Type B pancreatic cell (in vitro differentiated cells): ENCODE results near the gene SST. TPM values are rescaled to one million over a fixed set of nuclear protein-coding genes. Genes with fewer than 3 reads are reported as not detected.

Experiments
- DNase-seq: peaks from one replicate; pipeline ENCODE4 v3.0.0; 2021; ENCODE audit warnings: mixed read lengths; ENCODE audit not compliant: unreplicated experiment; ENCODE audit errors: extremely low spot score
- H3K27ac Mint-ChIP-seq: 2 replicates; pipeline ENCODE4 v1.8.0; 2021; ENCODE audit warnings: mild to moderate bottlenecking, mixed read lengths
- H3K27me3 Mint-ChIP-seq: 2 replicates; pipeline ENCODE4 v1.8.0; 2021; ENCODE audit warnings: mixed read lengths
- H3K36me3 Mint-ChIP-seq: 2 replicates; pipeline ENCODE4 v1.8.0; 2021; ENCODE audit warnings: mixed read lengths
- H3K4me1 Mint-ChIP-seq: one replicate; pipeline ENCODE4 v1.8.0; 2021; ENCODE audit warnings: mixed read lengths; ENCODE audit not compliant: unreplicated experiment
- H3K4me3 Mint-ChIP-seq: 2 replicates; pipeline ENCODE4 v1.8.0; 2021; ENCODE audit warnings: mild to moderate bottlenecking, mixed read lengths
- H3K9me3 Mint-ChIP-seq: 2 replicates; pipeline ENCODE4 v1.8.0; 2021; ENCODE audit warnings: mixed read lengths
- total RNA-seq: library from RNA; stranded (reverse); gene quantifications from 2 replicates; pipeline ENCODE4 v1.2.1, GENCODE V29; 2021; ENCODE audit warnings: low replicate concordance
- TF ChIP-seq, protein P1 (sequence below): fragments of 200-600 bp; sonication (generic); conservative IDR thresholded peaks from 2 replicates; pipeline ENCODE4 v1.5.0; 2021; ENCODE audit warnings: antibody characterized with exemption, mild to moderate bottlenecking

SST gene
- total RNA-seq, 1 donor from 2014 or later: 667 TPM

- H3K9me3 Mint-ChIP-seq: no peaks in the 10 kb centered on the region
- no peaks in the 10 kb centered on the region for H3K4me1 Mint-ChIP-seq
- H3K27ac Mint-ChIP-seq: no peak overlapping the region
- DNase-seq: no peak
- no peak overlapping the region for H3K4me3 Mint-ChIP-seq
- TF ChIP-seq, protein P1, sequence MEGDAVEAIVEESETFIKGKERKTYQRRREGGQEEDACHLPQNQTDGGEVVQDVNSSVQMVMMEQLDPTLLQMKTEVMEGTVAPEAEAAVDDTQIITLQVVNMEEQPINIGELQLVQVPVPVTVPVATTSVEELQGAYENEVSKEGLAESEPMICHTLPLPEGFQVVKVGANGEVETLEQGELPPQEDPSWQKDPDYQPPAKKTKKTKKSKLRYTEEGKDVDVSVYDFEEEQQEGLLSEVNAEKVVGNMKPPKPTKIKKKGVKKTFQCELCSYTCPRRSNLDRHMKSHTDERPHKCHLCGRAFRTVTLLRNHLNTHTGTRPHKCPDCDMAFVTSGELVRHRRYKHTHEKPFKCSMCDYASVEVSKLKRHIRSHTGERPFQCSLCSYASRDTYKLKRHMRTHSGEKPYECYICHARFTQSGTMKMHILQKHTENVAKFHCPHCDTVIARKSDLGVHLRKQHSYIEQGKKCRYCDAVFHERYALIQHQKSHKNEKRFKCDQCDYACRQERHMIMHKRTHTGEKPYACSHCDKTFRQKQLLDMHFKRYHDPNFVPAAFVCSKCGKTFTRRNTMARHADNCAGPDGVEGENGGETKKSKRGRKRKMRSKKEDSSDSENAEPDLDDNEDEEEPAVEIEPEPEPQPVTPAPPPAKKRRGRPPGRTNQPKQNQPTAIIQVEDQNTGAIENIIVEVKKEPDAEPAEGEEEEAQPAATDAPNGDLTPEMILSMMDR: no peak
- peaks cover 14% of the 10 kb centered on the region for H3K27me3 Mint-ChIP-seq
- no peaks in the 10 kb centered on the region for H3K36me3 Mint-ChIP-seq
Observed at GRCh38 chr3:187700249-187700648, 30.1 kb upstream of the SST start.

DNA sequence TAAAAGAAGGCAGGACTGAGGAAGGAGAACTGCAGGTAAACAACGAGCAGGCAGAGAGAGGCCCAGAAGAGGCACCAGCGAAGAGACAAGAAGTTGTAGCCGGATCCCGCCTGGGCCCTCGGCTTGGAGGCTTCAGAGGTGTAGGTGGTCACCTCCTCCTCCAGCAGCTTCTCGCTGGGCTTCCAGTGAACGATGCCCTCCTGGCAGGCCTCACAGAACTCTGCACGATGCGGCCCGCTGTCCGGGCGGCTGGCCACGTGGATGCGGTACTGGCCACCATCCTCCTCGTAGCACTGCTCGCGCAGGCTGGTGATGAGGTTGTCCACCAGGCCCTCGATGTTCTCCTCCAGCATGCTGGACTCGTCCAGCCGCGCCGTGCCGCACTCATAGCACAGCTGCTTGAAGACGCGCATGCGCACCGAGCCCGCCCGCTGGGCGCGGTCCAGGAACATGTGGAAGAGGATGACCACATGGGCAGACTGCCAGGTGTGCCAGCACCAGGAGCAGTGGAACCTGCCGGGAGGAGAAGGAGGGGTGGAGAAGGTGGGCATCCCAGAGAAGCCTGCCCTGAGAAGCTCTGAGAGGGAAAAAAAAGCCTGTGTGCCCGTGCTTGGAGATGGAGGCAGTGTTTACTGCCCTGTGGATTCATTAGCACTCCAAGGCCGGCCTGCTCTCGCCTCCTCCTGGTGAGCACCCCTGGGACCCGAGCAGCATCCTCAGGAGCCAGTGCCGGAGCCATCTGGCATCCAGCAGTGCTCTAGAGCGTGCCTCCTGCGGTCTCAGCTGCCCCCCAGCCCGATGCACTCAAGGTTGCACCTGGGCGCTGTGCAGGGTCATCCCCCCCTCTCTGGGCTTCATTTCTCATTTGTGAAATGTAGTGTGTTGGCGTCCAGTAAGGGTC lies 28.6 kb upstream of the SST start:
- Mint-ChIP-seq H3K27ac (no peak overlapping the region), H3K4me1 (no peaks in the 10 kb centered on the region), H3K4me3 (no peak overlapping the region)

DNA sequence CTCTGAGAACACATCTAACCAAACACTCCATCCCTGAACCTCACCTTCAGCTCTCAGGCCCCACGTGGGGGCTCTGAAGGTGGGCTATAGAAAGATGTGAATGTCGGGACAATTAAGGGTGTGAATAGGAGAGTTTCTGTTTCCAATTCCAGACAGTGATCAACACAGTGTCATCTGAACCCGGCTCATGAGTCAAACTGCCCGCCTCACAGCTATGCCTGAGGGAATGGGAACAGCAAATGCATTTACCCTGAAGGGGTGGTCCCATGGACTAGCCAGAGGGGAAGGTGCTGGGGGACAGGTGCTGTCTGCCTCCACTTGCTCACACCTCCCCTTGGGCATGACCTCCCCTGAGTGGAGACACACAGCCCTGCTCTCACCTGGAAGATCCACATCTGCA lies 25.8 kb upstream of the SST start:
- TF ChIP-seq, protein P1: no peak
- Mint-ChIP-seq H3K27ac (no peak overlapping the region), H3K4me3 (no peak overlapping the region), H3K4me1 (no peaks in the 10 kb centered on the region), H3K36me3 (no peaks in the 10 kb centered on the region), H3K27me3 (peaks cover 31% of the 10 kb centered on the region), H3K9me3 (no peaks in the 10 kb centered on the region)
- no peak for DNase-seq

More for the DNA sequence above, 28.6 kb upstream of the SST start:
- Mint-ChIP-seq H3K9me3 (no peaks in the 10 kb centered on the region), H3K27me3 (peaks cover 25% of the 10 kb centered on the region), H3K36me3 (no peaks in the 10 kb centered on the region)
- TF ChIP-seq, protein P1: no peak
- DNase-seq: no peak

- H3K4me3 Mint-ChIP-seq: no peak overlapping the region
- H3K27me3 Mint-ChIP-seq: peaks cover 31% of the 10 kb centered on the region
- no peaks in the 10 kb centered on the region for H3K4me1 Mint-ChIP-seq
- TF ChIP-seq, protein P1: no peak
- no peak overlapping the region for H3K27ac Mint-ChIP-seq
- H3K9me3 Mint-ChIP-seq: no peaks in the 10 kb centered on the region
- DNase-seq: no peak
- no peaks in the 10 kb centered on the region for H3K36me3 Mint-ChIP-seq
Observed at GRCh38 chr3:187695449-187695848, 25.3 kb upstream of the SST start.

- H3K4me3 Mint-ChIP-seq: no peak overlapping the region
- DNase-seq: no peak
- H3K36me3 Mint-ChIP-seq: no peaks in the 10 kb centered on the region
Observed at GRCh38 chr3:187694801-187695200, 24.6 kb upstream of the SST start.

More at GRCh38 chr3:187694801-187695200, 24.6 kb upstream of the SST start:
- Mint-ChIP-seq H3K27me3 (peaks cover 31% of the 10 kb centered on the region), H3K9me3 (no peaks in the 10 kb centered on the region), H3K4me1 (no peaks in the 10 kb centered on the region), H3K27ac (no peak overlapping the region)
- TF ChIP-seq, protein P1: no peak
